K562 treated with DMSO at 1 percent for 4 hours (cell line): ENCODE data around the gene WFIKKN1. TPM values are rescaled to one million over a fixed set of nuclear protein-coding genes. Genes with fewer than 3 reads are reported as not detected.

Experiments used
- total RNA-seq: library from RNA; unstranded; fragments of 300-600 nt; gene quantifications from 2 replicates; pipeline ENCODE4 v1.2.3, GENCODE V29; 2022; ENCODE audit not compliant: insufficient read depth

The WFIKKN1 gene, protein sequence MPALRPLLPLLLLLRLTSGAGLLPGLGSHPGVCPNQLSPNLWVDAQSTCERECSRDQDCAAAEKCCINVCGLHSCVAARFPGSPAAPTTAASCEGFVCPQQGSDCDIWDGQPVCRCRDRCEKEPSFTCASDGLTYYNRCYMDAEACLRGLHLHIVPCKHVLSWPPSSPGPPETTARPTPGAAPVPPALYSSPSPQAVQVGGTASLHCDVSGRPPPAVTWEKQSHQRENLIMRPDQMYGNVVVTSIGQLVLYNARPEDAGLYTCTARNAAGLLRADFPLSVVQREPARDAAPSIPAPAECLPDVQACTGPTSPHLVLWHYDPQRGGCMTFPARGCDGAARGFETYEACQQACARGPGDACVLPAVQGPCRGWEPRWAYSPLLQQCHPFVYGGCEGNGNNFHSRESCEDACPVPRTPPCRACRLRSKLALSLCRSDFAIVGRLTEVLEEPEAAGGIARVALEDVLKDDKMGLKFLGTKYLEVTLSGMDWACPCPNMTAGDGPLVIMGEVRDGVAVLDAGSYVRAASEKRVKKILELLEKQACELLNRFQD
- 8.4 and 9.7 TPM in 2 replicates for total RNA-seq

DNA sequence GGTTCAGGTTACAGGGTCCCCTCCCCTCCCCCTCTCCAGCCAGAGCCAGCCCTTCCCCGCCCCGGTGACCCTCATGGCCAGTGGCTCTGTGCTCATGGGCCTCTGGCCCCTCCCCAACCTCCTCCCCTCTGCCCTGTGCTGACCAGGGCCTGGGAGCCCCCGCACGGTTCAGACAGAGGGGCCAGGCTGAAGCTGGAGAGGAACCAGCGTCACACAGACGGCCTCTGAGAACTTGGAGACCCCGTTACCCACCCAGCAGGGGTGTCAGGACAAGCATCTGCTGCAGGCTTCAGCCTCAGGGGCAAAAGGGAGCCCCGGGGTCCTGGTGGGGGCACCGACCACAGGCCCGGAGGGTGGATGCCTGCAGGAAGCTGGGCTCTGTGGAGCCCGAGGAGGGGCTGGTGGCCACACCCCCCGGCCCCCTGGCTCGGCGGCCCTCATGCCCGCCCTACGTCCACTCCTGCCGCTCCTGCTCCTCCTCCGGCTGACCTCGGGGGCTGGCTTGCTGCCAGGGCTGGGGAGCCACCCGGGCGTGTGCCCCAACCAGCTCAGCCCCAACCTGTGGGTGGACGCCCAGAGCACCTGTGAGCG lies at the start of gene WFIKKN1:
Gene WFIKKN1, plus strand, starts transcription at position 171 of the 591 bp plus-strand sequence. Its CDS starts 269 bp downstream, at position 440.

DNA sequence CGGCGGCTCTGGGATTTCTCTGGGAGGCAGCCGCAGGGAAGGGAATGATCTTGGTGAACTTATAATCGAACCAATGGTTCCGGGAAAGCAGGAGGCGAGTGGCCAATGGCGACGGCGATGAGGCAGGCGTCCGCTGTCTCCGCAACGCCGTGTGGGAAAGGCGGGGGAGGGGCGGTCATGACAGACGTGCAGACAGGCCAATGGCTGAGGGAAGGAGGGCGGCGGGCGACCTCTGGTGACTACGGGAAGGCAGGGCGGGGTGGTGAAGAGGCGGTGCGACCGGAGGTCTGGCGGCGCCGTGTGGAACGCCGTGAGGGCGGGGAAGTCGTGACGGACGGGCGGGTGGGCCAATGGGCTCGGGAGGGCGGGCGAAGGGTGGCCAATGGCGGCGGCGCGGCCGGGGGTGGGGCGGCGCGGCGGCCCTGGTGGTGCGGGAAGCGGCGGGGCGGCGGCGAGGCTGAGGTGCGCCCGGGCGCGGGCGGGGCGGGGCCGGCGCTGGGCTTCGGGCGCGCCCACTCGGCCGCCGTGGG lies 41.1 kb upstream of the WFIKKN1 start, which contains the start of gene RAB40C:
Gene RAB40C, plus strand, starts transcription at position 409 of the 530 bp plus-strand sequence. CDS start 226 bp downstream, outside the sequence.

DNA sequence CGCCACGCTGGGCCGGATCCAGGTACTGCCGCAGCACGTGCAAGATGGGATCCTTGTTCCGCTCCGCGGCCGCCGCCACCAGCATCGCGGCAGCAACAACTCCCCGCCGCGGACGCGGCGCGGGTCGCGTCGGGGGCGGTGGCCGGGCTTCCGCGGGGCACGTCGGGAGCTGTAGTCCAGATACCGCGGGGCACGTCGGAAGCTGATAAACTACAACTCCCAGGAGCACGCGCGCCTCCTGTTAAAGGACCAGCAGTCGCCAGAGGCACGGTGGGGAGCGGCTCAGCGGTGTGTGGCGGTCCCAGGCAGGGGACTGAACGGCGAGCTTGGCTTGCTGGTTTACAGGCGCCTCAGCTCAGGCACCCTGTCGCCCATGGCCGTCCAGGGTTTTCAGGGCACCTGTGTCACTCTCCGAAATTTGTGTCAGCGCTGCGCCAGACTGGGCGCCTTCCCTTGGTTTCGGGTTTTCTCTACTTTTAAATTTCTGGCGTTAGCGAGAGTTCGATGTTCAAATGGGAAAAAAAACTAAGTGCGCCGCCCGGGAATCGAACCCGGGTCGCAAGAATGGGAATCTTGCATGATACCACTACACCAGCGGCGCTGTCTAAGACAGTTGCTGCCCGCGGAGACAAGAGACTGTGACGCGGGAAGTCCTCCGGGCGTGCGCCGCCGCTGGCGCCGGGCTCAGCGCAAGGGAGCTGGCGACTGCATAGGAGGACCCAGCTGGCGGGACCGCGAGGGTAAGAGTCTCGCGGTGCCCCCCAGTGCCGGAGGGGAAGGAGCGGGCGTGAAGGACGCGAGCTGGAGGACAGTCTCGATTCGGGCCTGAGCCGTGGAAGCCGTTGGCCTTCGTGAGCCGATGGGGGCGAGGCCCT lies 5.7 kb downstream of the WFIKKN1 start, which contains the start of gene METTL26:
Gene METTL26, minus strand, starts transcription at position 100 of the 875 bp plus-strand sequence. Its CDS starts 15 bp downstream, at position 85.

DNA sequence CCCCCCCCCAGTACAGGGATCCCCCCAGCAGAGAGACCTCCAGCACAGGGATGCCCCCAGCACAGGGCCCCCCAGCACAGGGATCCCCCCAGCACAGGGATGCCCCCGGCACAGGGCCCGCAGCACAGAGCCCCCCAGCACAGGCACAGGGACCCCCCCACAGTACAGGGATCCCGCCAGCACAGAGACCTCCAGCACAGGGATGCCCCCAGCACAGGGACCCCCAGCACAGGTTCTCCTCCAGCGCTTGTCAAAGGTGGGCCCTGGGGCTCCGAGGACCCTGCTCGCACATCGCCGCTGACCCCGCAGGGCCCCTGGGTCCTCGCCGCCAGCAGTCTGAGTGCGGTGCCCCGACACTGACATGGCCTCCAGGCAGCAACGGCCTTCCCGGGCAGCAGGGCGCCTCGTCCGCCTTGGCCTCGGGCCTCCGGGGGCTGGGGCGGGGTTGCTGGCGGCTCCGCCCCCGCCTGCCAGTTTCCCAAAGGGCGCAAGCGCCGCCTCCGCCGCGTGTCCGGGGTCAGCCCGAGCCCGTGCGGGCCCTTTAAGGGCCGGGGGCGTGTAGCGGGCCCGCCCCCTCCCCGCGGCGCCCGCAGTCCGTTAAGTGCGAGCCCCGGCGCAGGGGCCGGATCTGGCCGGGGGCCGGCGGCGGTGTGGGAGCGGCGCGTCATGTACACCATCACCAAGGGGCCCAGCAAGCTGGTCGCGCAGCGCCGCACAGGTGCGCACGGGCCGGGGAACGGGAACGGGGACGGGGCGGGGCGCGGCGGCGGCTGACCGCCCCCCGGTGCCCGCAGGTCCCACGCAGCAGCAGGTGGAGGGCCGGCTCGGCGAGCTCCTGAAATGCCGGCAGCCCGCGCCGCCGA lies 10.8 kb downstream of the WFIKKN1 start, which contains the start of gene MCRIP2:
Gene MCRIP2, plus strand, starts transcription at position 503 of the 863 bp plus-strand sequence. Its CDS starts 164 bp downstream, at position 667.

DNA sequence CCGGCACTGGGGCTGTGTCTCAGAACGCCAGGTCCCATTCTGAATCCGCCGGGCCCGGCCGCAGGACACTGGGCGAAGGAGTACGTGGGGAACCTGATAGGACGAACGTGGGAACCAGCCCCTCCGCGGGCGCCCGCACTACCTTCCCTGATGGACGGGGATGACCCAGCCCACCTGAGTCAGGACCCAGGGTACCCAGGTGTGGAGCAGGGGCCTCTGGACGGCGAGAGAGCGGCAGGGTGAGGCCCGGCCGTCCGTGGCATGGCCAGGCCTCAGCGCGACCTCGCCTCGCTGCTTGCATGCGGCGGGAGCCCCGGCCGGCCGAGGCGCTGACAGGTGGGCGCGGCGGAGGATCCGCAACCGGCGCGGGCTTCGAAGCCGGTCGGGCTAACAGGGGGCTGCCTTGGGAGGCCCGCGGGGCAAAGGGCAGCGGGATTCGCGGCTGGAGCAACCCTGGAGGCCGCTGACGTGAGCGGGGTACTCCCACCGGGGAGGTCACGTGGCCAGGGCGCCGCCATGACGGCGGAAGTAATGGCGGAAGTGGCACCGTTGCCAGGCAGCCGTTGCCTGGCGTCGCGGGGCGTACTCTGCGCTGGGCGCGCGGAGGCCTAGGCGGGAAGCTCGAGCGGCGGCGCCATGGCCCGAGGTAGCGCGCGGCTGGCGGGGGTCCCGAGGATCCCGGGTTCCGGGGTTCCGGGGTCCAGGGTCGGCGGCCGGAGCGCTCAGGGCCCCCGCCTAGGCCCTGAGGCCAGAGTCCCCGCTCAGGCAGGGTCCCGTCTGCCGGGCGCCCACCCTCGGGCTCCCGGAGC lies 18.2 kb downstream of the WFIKKN1 start, which contains the start of gene WDR90:
Gene WDR90, plus strand, starts transcription at position 585 of the 809 bp plus-strand sequence. Its CDS starts 52 bp downstream, at position 637.

DNA sequence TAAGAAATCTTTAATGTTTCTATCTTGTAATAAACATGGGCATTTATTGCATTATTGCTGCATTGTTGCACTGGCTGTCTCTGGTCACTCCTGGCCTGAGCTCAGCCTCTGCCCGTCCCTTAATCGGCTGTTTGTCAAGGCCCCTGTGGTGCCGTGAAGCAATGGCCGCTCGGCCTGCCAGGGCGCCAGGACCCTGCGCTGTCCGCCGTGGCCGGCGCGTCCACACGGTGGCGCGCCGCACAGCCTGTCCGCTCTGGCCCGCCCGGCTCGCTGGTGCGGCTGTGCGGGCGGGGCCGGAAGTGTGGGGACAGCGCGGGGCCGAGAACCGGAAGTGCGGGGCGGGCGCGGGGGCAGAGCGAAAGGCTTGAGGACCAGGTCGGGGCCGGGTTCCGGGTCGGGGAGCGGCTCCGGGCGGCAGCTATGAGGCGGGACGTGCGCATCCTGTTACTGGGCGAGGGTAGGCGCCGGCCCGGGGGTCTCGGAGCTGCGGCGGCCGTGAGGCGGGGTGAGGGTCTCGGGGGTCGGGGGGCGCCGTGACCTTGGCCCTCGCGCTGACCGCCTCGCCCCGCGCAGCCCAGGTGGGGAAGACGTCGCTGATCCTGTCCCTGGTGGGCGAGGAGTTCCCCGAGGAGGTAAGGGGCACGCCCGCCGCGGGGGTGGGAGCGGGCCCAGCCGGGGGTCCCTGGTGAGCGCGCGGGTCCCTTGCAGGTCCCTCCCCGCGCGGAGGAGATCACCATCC lies 37.2 kb downstream of the WFIKKN1 start, which contains the start of gene RHOT2:
Gene RHOT2, plus strand, starts transcription at position 353 of the 739 bp plus-strand sequence. Its CDS starts 68 bp downstream, at position 421.

DNA sequence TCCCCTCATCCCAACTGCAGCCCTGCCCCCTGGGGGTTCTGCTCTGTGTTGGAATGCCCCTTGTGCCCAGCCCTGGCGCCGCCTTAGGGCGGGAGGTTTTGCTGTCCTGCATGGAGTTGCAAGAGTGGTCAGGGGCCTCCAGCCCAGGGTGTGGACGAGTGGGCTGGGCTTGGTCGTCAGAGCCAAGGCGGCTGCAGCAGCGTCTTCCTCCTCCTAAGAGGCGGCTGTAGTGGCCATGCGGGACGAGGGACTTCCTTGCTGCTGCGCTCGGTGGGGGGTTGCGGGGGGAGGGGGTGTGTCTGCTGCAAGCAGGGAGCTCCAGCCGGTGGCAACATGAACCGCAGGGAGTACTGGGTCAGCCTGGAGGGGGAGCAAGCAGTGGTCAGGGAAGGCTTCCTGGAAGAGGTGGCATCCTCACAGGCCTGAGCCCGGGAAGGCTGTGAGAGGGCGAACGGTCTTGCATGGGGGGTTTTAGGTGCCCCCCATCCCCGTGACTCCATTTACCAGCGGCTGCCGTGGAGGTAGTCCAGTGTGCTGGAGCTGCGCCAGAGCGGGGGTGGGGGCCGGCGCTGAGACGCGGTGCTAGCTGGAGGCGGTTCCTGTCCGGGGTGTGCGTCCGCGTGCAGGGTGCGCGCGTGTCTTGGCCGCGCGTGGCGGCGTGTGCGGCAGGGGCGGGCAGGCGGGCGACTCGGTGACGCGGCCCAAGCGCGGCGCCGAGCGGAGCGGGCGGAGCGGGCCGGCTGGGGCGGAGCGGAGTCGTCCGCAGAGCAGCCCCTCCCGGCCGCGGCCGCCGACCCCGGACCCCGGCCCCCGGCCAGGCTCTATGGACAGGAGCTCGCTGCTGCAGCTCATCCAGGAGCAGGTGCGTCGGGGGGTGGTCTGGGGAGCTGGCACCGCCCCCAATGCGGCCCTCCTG lies 44.4 kb downstream of the WFIKKN1 start, which contains the start of gene RHBDL1:
Gene RHBDL1, plus strand, starts transcription at position 704 of the 916 bp plus-strand sequence. Its CDS starts 120 bp downstream, at position 824.

DNA sequence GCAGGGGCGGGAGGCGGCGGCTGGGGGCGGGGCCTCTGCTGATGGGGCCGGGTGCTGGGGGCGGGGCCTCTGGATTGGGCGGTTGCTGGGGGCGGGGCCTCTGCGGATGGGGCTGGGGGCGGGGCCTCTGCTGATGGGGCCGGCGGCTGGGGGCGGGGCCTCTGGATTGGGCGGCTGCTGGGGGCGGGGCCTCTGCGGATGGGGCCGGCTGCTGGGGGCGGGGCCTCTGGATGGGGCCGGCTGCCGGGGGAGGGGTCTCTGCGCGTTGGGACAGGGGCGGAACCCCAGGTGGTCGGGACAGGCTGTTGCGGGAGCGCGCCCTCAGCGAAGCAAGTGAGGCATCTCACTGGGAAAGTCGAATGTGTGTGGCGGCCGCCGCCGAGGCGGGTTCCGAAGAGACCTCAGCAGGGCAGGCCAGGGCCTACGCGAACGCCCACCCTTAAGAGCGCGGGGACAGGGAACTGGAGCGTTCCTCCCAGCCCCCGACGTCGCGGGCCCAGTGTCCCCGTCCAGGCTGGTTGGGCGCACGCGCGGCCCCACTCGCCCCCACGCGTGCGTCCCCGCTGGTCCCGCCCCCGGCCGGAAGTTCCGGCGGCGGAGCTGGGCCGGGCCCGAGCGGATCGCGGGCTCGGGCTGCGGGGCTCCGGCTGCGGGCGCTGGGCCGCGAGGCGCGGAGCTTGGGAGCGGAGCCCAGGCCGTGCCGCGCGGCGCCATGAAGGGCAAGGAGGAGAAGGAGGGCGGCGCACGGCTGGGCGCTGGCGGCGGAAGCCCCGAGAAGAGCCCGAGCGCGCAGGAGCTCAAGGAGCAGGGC lies 49.2 kb downstream of the WFIKKN1 start, which contains the start of gene STUB1:
Gene STUB1, plus strand, starts transcription at position 597 of the 811 bp plus-strand sequence. Its CDS starts 116 bp downstream, at position 713.

Other genes starting within 250 kb of the WFIKKN1 start
- 102 and 116 TPM in 2 replicates for gene PGAP6, start 249.0 kb upstream of the WFIKKN1 start, total RNA-seq
- gene NME4, start 233.8 kb upstream of the WFIKKN1 start, total RNA-seq = 226 and 252 TPM in 2 replicates
- 33.8 and 38.1 TPM in 2 replicates for gene DECR2, start 229.1 kb upstream of the WFIKKN1 start, total RNA-seq
- 10.8 and 10.9 TPM in 2 replicates for gene RAB11FIP3, start 205.3 kb upstream of the WFIKKN1 start, total RNA-seq
- 55.1 and 67.7 TPM in 2 replicates for gene CAPN15, start 103.3 kb upstream of the WFIKKN1 start, total RNA-seq
- gene PRR35, start 70.6 kb upstream of the WFIKKN1 start, total RNA-seq = not detected in 2 replicates
- gene NHLRC4, start 64.0 kb upstream of the WFIKKN1 start, total RNA-seq = 4.3 and 5.8 TPM in 2 replicates
- gene PIGQ, start 61.0 kb upstream of the WFIKKN1 start, total RNA-seq = 36.7 and 38.3 TPM in 2 replicates
- gene RAB40C, start 40.9 kb upstream of the WFIKKN1 start, total RNA-seq = 25.1 and 27.0 TPM in 2 replicates
- 176 and 186 TPM in 2 replicates for gene METTL26, start 5.3 kb downstream of the WFIKKN1 start, total RNA-seq
- gene MCRIP2, start 10.8 kb downstream of the WFIKKN1 start, total RNA-seq = 83.7 and 110 TPM in 2 replicates
- 3.4 and 4.8 TPM in 2 replicates for gene WDR90, start 18.4 kb downstream of the WFIKKN1 start, total RNA-seq
- 128 and 154 TPM in 2 replicates for gene RHOT2, start 37.1 kb downstream of the WFIKKN1 start, total RNA-seq
- gene RHBDL1, start 44.7 kb downstream of the WFIKKN1 start, total RNA-seq = 2.8 and 4.2 TPM in 2 replicates
- gene STUB1, start 49.4 kb downstream of the WFIKKN1 start, total RNA-seq = 129 and 139 TPM in 2 replicates
- 88.7 and 91.8 TPM in 2 replicates for gene JMJD8, start 53.3 kb downstream of the WFIKKN1 start, total RNA-seq
- 19.6 and 21.8 TPM in 2 replicates for gene WDR24, start 59.4 kb downstream of the WFIKKN1 start, total RNA-seq
- 3.4 and 6.3 TPM in 2 replicates for gene FBXL16, start 74.8 kb downstream of the WFIKKN1 start, total RNA-seq
- gene METRN, start 84.1 kb downstream of the WFIKKN1 start, total RNA-seq = 21.4 and 37.4 TPM in 2 replicates
- 56.5 and 66.4 TPM in 2 replicates for gene ANTKMT, start 90.2 kb downstream of the WFIKKN1 start, total RNA-seq
- gene CCDC78, start 95.5 kb downstream of the WFIKKN1 start, total RNA-seq = 0.51 and 1.4 TPM in 2 replicates
- 30.6 and 31.8 TPM in 2 replicates for gene HAGHL, start 96.1 kb downstream of the WFIKKN1 start, total RNA-seq
- gene CIAO3, start 110.0 kb downstream of the WFIKKN1 start, total RNA-seq = 26.1 and 31.9 TPM in 2 replicates
- not detected in 2 replicates for gene MSLN, start 129.7 kb downstream of the WFIKKN1 start, total RNA-seq
- gene RPUSD1, start 157.4 kb downstream of the WFIKKN1 start, total RNA-seq = 45.1 and 50.9 TPM in 2 replicates
- 25.9 and 26.9 TPM in 2 replicates for gene CHTF18, start 157.6 kb downstream of the WFIKKN1 start, total RNA-seq
- not detected in 2 replicates for gene GNG13, start 169.7 kb downstream of the WFIKKN1 start, total RNA-seq